PC-9 (cell line): ENCODE measurements around the gene AMDHD1. TPM values are rescaled to one million over a fixed set of nuclear protein-coding genes. Genes with fewer than 3 reads are reported as not detected.

Source experiments
- BruUV-seq: library from RNA; stranded (reverse); fragments of 400-500 nt; replicated peaks from 2 replicates; lab custom pipeline; 2021; lab: Mats Ljungman, UMichigan
- CTCF ChIA-PET: fragments of 300-600 bp; sonication (Branson Sonifier 250); formaldehyde crosslinking; loops from one replicate; lab custom pipeline; 2022; ENCODE audit warnings: antibody characterized with exemption; lab: Charles Lee
- POLR2A ChIA-PET: fragments of 300-600 bp; sonication (Branson Sonifier 250); formaldehyde crosslinking; loops from one replicate; lab custom pipeline; 2022; ENCODE audit warnings: antibody characterized with exemption; ENCODE audit not compliant: unreplicated experiment; lab: Charles Lee
- DNase-seq, 2 experiments: peaks; one replicate each; pipeline versions ENCODE4 v3.0.0 to v3.0.0-alpha.2; 2015 to 2022; ENCODE audit warnings: mixed read lengths in 1 of 2
- H2AFZ ChIP-seq: fragments of 200-600 bp; sonication (generic); 2 replicates; pipeline ENCODE4 v1.8.1; 2017; ENCODE audit warnings: antibody characterized with exemption
- H3F3A ChIP-seq: fragments of 200-600 bp; sonication (generic); 2 replicates; pipeline ENCODE4 v1.8.1; 2017; ENCODE audit warnings: antibody characterized with exemption, mild to moderate bottlenecking, low read depth; ENCODE audit not compliant: insufficient read depth
- H3K27ac ChIP-seq: fragments of 200-600 bp; sonication (generic); 2 replicates; pipeline ENCODE4 v1.6.1; 2016; ENCODE audit warnings: mixed run types
- H3K27me3 ChIP-seq: fragments of 200-600 bp; sonication (generic); 2 replicates; pipeline ENCODE4 v1.6.1; 2016; ENCODE audit warnings: low read depth, mixed run types; ENCODE audit not compliant: insufficient read depth
- H3K36me3 ChIP-seq: fragments of 200-600 bp; sonication (generic); 2 replicates; pipeline ENCODE4 v1.6.1; 2016; ENCODE audit warnings: low read depth, mixed run types
- H3K4me1 ChIP-seq: fragments of 200-600 bp; sonication (generic); replicated peaks from 2 replicates; pipeline ENCODE4 v1.6.1; 2016; ENCODE audit warnings: mixed run types; ENCODE audit not compliant: insufficient read depth
- H3K4me2 ChIP-seq: fragments of 200-600 bp; sonication (generic); 2 replicates; pipeline ENCODE4 v1.6.1; 2017; ENCODE audit warnings: mixed run types
- H3K4me3 ChIP-seq: fragments of 200-600 bp; sonication (generic); 2 replicates; pipeline ENCODE4 v1.6.1; 2016; ENCODE audit warnings: mixed run types
- H3K79me2 ChIP-seq: fragments of 200-600 bp; sonication (generic); 2 replicates; pipeline ENCODE4 v1.6.1; 2017; ENCODE audit warnings: low read depth, mixed run types
- H3K9me2 ChIP-seq: fragments of 200-600 bp; sonication (generic); 2 replicates; pipeline ENCODE4 v1.8.1; 2017; ENCODE audit warnings: mild to moderate bottlenecking; ENCODE audit not compliant: insufficient read depth
- H3K9me3 ChIP-seq: fragments of 200-600 bp; sonication (generic); 2 replicates; pipeline ENCODE4 v1.8.1; 2016; ENCODE audit warnings: low read depth; ENCODE audit not compliant: insufficient read depth
- H4K20me1 ChIP-seq: fragments of 200-600 bp; sonication (generic); 2 replicates; pipeline ENCODE4 v1.8.1; 2017; ENCODE audit not compliant: insufficient read depth
- CTCF ChIP-seq: fragments of 200-600 bp; sonication (generic); conservative IDR thresholded peaks from 2 replicates; pipeline ENCODE4 v1.6.1; 2017; ENCODE audit warnings: mixed run types, antibody characterized with exemption, mild to moderate bottlenecking, moderate library complexity
- EZH2 ChIP-seq: fragments of 200-600 bp; sonication (generic); IDR thresholded peaks from 2 replicates; pipeline ENCODE4 v1.8.0; 2017; ENCODE audit warnings: antibody characterized with exemption, low read depth
- intact Hi-C: fragments of 100-400 bp; cut with micrococcal nuclease; formaldehyde crosslinking; loops from one replicate; pipeline ENCODE4 v1.10.0; 2022; ENCODE audit not compliant: unreplicated experiment
- total RNA-seq: library from RNA; stranded (reverse); gene quantifications from 2 replicates; pipeline ENCODE4 v1.2.3, GENCODE V29; 2021

AMDHD1 gene
- total RNA-seq, 1 experiment from 2014 or later: 2.9 TPM

- H3K36me3 ChIP-seq: peaks cover 3% of the 10 kb centered on the region; the same call in 1 of the 2 replicates
- no peak overlapping the region for H3K27ac ChIP-seq
- no peaks in the 10 kb centered on the region for H3K9me2 ChIP-seq
- intact Hi-C loops: no loop called here
- H3K9me3 ChIP-seq: no peaks in the 10 kb centered on the region
- H3F3A ChIP-seq: peaks cover 36% of the 10 kb centered on the region
- no TSS peak for BruUV-seq
- ChIA-PET POLR2A (no interaction called here), CTCF (no interaction called here)
- peaks cover 39% of the 10 kb centered on the region for H3K4me1 ChIP-seq
- no peaks in the 10 kb centered on the region for H3K27me3 ChIP-seq
- H2AFZ ChIP-seq: no peak overlapping the region
- H4K20me1 ChIP-seq: no peaks in the 10 kb centered on the region
- H3K79me2 ChIP-seq: no peaks in the 10 kb centered on the region
- no peak for DNase-seq
- H3K4me2 ChIP-seq: no peak overlapping the region
- no peak overlapping the region for H3K4me3 ChIP-seq
- no peak for TF ChIP-seq EZH2
- TF ChIP-seq CTCF: no peak
Measured at GRCh38 chr12:95999484-95999883, 56.4 kb downstream of the AMDHD1 start.

- TF ChIP-seq CTCF: no peak
- no peak for TF ChIP-seq EZH2
- POLR2A ChIA-PET: no interaction called here
- H3K9me3 ChIP-seq: no peaks in the 10 kb centered on the region
- H3K9me2 ChIP-seq: no peaks in the 10 kb centered on the region
- CTCF ChIA-PET: interaction anchor here (0.5 kb wide), 1 partner anchor 21 kb away, joined by 3 read pairs; no protein-coding TSS in a partner anchor
- intact Hi-C loops: no loop called here
- no peak overlapping the region for H2AFZ ChIP-seq
- H4K20me1 ChIP-seq: no peaks in the 10 kb centered on the region
- H3K36me3 ChIP-seq: peaks cover 11% of the 10 kb centered on the region; the same call in 1 of the 2 replicates
- no peak overlapping the region for H3K4me3 ChIP-seq
- peaks cover 26% of the 10 kb centered on the region for H3F3A ChIP-seq
- H3K27ac ChIP-seq: no peak overlapping the region
- no peak overlapping the region for H3K4me2 ChIP-seq
- peaks cover 33% of the 10 kb centered on the region for H3K4me1 ChIP-seq
- no peak for DNase-seq
- no peaks in the 10 kb centered on the region for H3K27me3 ChIP-seq
- BruUV-seq: no TSS peak
- no peaks in the 10 kb centered on the region for H3K79me2 ChIP-seq
Measured at GRCh38 chr12:96000858-96001257, 57.7 kb downstream of the AMDHD1 start.

- Histone ChIP-seq H4K20me1 (no peaks in the 10 kb centered on the region), H3F3A (peaks cover 8% of the 10 kb centered on the region; the same call in 1 of the 2 replicates), H3K4me2 (no peak overlapping the region), H3K36me3 (peaks cover 41% of the 10 kb centered on the region), H3K27ac (no peak overlapping the region), H3K9me2 (no peaks in the 10 kb centered on the region; the same call in 1 of the 2 replicates), H3K4me1 (no peaks in the 10 kb centered on the region), H3K4me3 (no peak overlapping the region), H3K9me3 (no peaks in the 10 kb centered on the region), H3K27me3 (no peaks in the 10 kb centered on the region), H3K79me2 (no peaks in the 10 kb centered on the region), H2AFZ (no peak overlapping the region)
- intact Hi-C loops: no loop called here
- CTCF ChIA-PET: no interaction called here
- no TSS peak for BruUV-seq
- POLR2A ChIA-PET: interaction anchor here (0.6 kb wide), 2 partner anchors 14 to 1931 kb away, joined by 3 to 6 read pairs; no protein-coding TSS in a partner anchor
- TF ChIP-seq CTCF (no peak), EZH2 (no peak)
- no peak for DNase-seq
Measured at GRCh38 chr12:96006727-96007126, 63.6 kb downstream of the AMDHD1 start.
